BJ (cell line): Measurements from ENCODE around the gene VASP. TPM values are rescaled to one million over a fixed set of nuclear protein-coding genes. Genes with fewer than 3 reads are reported as not detected.

Experiments
- CTCF ChIA-PET: fragments of 350-600 bp; formaldehyde crosslinking; extraction: SDS; loops from one replicate; lab custom pipeline; 2021; ENCODE audit warnings: antibody characterized with exemption, inconsistent platforms; lab: Yijun Ruan, JAX
- POLR2A ChIA-PET: fragments of 300-600 bp; sonication (Branson Sonifier 250); formaldehyde crosslinking; extraction: SDS; loops from one replicate; lab custom pipeline; 2021; ENCODE audit warnings: antibody characterized with exemption; lab: Charles Lee
- DNase-seq: peaks from one replicate; pipeline ENCODE4 v3.0.0-alpha.2; 2011; ENCODE audit warnings: low read depth
- H3K27me3 ChIP-seq: 2 replicates; pipeline ENCODE4 v1.6.0; 2011; ENCODE audit warnings: low read length; ENCODE audit not compliant: control insufficient read depth, insufficient read depth
- H3K36me3 ChIP-seq: 2 replicates; pipeline ENCODE4 v1.5.1; 2011; ENCODE audit warnings: low read length; ENCODE audit not compliant: control insufficient read depth, insufficient read depth
- H3K4me3 ChIP-seq: 2 replicates; pipeline ENCODE4 v1.5.1; 2011; ENCODE audit warnings: low read depth, mild to moderate bottlenecking, control low read depth, low read length
- polyA plus RNA-seq: library from polyadenylated mRNA; depleted of rRNA; stranded (reverse); fragments of >200 nt; gene quantifications from 2 replicates; pipeline ENCODE4 v1.2.3, GENCODE V29; 2011
- TF ChIP-seq, protein P1 (sequence below): IDR thresholded peaks from 2 replicates; pipeline ENCODE4 v1.5.1; 2011; ENCODE audit warnings: low read depth, mild to moderate bottlenecking, control low read depth, inconsistent platforms, low read length, moderate library complexity; ENCODE audit not compliant: insufficient read depth

The VASP gene
- polyA plus RNA-seq, 1 experiment, result 117 TPM

DNA sequence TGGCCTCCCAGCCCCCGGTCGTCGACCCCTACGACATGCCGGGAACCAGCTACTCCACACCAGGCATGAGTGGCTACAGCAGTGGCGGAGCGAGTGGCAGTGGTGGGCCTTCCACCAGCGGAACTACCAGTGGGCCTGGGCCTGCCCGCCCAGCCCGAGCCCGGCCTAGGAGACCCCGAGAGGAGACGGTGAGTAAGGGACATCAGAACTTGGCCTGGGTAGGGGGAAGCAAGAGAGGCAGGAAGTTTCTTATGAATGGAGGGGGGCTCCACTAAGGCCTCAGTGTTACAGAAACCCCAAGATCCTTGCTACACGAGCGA lies 36.6 kb upstream of the VASP start:
- no peaks in the 10 kb centered on the region for H3K27me3 ChIP-seq
- H3K4me3 ChIP-seq, result no peak overlapping the region
- H3K36me3 ChIP-seq, result no peaks in the 10 kb centered on the region
- DNase-seq, result no peak
- POLR2A ChIA-PET, result no interaction called here
- CTCF ChIA-PET, result interaction anchor here (23.1 kb wide), 1 partner anchor 38 kb away, joined by 764 read pairs; the partner anchor contains the start of gene ERCC1
- TF ChIP-seq, protein P1, sequence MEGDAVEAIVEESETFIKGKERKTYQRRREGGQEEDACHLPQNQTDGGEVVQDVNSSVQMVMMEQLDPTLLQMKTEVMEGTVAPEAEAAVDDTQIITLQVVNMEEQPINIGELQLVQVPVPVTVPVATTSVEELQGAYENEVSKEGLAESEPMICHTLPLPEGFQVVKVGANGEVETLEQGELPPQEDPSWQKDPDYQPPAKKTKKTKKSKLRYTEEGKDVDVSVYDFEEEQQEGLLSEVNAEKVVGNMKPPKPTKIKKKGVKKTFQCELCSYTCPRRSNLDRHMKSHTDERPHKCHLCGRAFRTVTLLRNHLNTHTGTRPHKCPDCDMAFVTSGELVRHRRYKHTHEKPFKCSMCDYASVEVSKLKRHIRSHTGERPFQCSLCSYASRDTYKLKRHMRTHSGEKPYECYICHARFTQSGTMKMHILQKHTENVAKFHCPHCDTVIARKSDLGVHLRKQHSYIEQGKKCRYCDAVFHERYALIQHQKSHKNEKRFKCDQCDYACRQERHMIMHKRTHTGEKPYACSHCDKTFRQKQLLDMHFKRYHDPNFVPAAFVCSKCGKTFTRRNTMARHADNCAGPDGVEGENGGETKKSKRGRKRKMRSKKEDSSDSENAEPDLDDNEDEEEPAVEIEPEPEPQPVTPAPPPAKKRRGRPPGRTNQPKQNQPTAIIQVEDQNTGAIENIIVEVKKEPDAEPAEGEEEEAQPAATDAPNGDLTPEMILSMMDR, result no peak

DNA sequence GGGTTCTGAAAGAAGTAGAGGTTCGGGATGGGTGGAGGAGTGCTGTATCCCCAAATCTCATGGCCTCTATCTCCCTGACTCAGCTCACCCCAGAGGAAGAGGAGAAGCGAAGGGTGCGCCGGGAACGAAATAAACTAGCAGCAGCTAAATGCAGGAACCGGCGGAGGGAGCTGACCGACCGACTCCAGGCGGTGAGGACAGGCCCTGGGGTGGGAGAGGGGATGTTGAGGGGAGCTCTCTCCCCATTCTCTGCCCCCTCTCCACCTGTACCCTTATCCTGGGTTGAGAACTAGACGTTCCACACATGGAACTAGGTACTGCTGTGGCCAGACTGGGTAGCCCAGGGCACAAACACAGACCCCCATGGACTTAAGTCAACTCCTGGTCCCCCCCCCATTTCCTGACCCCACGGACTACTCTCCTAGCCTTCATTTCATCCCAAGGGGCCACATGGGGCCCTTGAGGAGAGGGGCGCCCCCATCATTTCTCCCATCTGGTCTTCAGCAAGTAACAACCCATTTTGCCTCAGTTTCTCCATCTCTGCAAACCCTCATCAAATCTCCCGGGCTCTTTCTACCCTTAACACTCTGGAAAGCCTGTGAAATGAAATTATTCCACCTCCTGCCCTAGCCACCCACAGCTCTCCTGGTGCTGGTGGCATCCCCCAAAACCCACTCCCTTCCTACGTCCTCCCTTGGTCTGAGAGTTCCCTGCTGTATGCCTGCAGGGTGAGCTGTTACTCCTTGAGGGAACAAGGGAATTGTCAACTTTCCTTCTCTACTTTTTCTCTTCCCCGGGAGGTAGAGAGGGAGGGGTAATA lies 36.0 kb upstream of the VASP start:
- Histone ChIP-seq H3K4me3 (no peak overlapping the region), H3K27me3 (no peaks in the 10 kb centered on the region), H3K36me3 (no peaks in the 10 kb centered on the region)
- ChIA-PET CTCF (interaction anchor here (1.3 to 23.1 kb wide), 2 partner anchors 14 to 38 kb away, joined by 6 to 764 read pairs; partner anchors contain the start of gene ERCC1), POLR2A (no interaction called here)
- DNase-seq, result no peak
- TF ChIP-seq, protein P1, result no peak

DNA sequence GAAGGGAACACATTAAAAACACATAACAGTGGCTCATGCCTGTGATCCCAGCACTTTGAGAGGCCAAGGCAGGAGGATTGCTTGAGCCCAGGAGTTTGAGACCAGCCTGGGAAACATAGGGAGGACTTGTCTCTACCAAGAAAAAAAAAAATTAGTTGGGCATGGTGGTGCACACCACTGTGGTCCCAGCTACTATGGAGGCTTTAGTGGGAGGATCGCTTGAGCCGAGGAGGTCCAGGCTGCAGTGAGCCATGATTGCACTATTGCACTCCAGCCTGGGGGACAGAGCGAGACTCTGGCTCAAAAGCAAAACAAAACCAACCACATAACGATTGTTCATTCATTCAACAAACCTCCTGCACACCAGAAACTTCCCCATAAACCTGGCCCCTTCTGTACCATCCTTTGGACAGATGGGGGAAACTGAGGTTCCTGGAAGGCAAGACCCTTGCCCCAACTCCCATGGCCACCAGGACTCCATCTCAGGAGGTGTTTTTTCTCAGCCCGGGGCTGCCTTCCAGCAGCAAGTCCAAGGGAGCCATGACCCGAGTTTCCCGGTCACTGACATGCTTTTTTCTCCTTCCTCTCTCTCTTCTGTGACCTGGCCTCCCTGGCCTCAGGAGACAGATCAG lies 35.2 kb upstream of the VASP start:
- ChIA-PET POLR2A (no interaction called here), CTCF (interaction anchor here (0.6 to 23.1 kb wide), 3 partner anchors 13 to 39 kb away, joined by 3 to 764 read pairs (median 6); partner anchors contain the start of gene ERCC1)
- TF ChIP-seq, protein P1, result no peak
- Histone ChIP-seq H3K36me3 (no peaks in the 10 kb centered on the region), H3K27me3 (no peaks in the 10 kb centered on the region), H3K4me3 (no peak overlapping the region)
- no peak for DNase-seq

DNA sequence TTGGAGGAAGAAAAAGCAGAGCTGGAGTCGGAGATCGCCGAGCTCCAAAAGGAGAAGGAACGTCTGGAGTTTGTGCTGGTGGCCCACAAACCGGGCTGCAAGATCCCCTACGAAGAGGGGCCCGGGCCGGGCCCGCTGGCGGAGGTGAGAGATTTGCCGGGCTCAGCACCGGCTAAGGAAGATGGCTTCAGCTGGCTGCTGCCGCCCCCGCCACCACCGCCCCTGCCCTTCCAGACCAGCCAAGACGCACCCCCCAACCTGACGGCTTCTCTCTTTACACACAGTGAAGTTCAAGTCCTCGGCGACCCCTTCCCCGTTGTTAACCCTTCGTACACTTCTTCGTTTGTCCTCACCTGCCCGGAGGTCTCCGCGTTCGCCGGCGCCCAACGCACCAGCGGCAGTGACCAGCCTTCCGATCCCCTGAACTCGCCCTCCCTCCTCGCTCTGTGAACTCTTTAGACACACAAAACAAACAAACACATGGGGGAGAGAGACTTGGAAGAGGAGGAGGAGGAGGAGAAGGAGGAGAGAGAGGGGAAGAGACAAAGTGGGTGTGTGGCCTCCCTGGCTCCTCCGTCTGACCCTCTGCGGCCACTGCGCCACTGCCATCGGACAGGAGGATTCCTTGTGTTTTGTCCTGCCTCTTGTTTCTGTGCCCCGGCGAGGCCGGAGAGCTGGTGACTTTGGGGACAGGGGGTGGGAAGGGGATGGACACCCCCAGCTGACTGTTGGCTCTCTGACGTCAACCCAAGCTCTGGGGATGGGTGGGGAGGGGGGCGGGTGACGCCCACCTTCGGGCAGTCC lies 34.5 kb upstream of the VASP start:
- no peaks in the 10 kb centered on the region for H3K27me3 ChIP-seq
- CTCF ChIA-PET, result interaction anchor here (0.6 to 23.1 kb wide), 6 partner anchors 10 to 79 kb away, joined by 3 to 764 read pairs (median 5); partner anchors contain the start of gene ERCC1
- H3K36me3 ChIP-seq, result no peaks in the 10 kb centered on the region
- peak overlapping the region; percentile 19 for H3K4me3 ChIP-seq
- POLR2A ChIA-PET, result no interaction called here
- no peak for DNase-seq
- TF ChIP-seq, protein P1, result no peak
